HuH-7 (cell line): ENCODE measurements around the gene NDUFS8.

Experiments used
- DNase-seq: peaks from one replicate; pipeline ENCODE4 v3.0.0; 2011; ENCODE audit warnings: low spot score

NDUFS8 gene

DNA sequence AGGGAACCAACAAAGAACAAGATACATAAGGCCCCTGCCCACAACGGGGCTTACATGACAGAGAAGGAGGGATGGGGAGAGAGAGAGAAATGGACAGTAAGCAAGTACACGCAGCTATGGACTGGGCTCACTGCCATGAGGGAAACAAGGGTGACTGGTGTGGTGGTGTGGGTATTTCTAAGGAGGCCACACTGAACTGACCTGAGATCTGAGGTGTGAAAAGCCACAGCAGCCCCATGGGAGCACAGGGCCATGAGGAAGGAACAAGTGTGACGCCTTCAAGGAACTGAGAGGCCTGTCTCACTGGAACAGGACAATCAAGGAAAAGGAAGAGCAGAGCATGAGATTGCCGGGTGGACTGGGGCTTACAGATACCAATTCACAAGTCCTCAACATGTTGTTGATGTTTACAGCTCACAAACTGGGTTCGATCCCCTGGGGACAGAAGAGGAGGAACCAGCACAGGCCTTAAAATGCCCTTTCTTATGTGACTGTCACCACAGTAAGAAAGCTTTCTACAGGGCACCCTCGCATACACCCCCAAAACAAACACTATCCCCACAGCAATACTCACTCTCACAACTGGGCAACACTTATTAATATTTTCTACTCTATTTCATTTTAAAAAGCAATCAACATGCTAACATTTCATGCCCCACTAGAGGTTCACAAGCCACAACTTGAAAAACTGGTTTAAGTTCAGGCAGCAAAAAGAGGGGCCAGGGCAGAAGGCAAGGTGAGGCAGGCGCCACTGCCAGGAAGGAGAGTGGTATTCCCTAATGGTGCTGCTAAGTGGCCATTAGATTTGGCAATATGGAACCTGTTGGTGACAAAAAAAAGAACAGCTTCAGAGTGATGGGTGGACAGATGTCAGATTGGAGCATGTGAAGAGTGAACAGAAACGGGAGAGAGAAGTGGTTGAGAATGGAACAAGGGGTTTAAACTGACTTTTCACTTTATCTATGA, 47.4 kb downstream of the NDUFS8 start:
- DNase-seq = no peak

- no peak for DNase-seq
Measured at GRCh38 chr11:68080860-68081259, 50.4 kb downstream of the NDUFS8 start.

DNA sequence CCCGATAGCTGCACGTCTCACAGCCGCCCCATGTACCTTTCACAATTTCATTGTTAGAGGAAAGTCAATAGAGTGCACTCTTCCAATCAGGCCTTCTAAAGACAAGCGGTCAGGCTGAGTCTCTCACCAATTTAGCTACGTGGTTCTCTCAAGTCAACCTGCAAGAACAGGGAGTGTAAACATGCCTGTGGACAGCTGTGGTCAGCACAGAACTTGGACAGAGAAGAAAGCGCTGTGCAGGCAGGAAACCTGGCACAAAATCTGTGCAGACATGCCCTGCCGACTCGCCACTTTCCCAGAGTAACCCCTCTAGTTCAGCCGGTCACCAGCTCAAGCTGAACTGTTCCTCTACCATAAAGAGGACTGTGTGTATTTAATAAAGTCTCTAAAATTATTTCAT, 51.2 kb downstream of the NDUFS8 start:
- no peak for DNase-seq

DNA sequence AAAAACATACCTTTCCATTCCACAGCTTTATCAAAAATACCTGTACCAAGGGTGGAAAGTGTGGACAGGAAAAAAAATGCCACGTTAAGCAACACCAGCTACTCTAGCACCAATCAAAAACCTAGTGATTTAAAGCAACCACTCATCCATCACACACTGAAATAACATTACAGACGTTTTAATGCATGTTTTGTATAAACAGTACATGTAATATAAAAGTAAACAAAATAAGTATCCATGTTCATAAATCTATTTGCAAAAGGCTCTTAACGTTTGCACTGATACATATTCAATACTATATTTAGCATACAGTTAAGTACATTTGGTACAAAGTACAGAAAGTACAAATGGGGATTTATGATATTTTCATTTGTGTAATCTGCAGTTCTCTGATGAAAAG, 52.0 kb downstream of the NDUFS8 start:
- DNase-seq = no peak

- DNase-seq = no peak
Measured at GRCh38 chr11:68083517-68083916, 53.0 kb downstream of the NDUFS8 start.
